ENCODE results near the gene NDUFB6.
"Not testable (repeated sequence)": the region's sequence is repeated elsewhere in the genome, so short reads cannot be mapped to it uniquely, and the experiment has no call there.

The NDUFB6 gene

GRCh38 chr9:32525709-32526030 lies 47.3 kb downstream of the NDUFB6 start:
- Histone ChIP-seq H2AFZ (ENCODE audit: low read length) (peak overlapping the region; percentile 46), H3K4me3 (ENCODE audit: low read length) (peak overlapping the region; percentile 64), H3K4me2 (ENCODE audit: low read depth, low read length) (peak overlapping the region; percentile 28), H3K9ac (ENCODE audit: low read length) (peak overlapping the region; percentile 18; the same call in 1 of the 2 replicates), H3K36me3 (replicated peaks; ENCODE audit: insufficient read depth, low read length) (no peaks in the 10 kb centered on the region; the same call in 1 of the 2 replicates), H3K4me1 (ENCODE audit: low read length) (peaks cover 6% of the 10 kb centered on the region; the same call in 1 of the 2 replicates), H3K27me3 (replicated peaks; ENCODE audit: insufficient read depth, low read length) (no peaks in the 10 kb centered on the region), H3K9me2 (replicated peaks; ENCODE audit: insufficient read depth, low read length) (no peaks in the 10 kb centered on the region), H3K79me2 (ENCODE audit: low read length) (no peaks in the 10 kb centered on the region), H4K20me1 (ENCODE audit: insufficient read depth, low read length) (no peaks in the 10 kb centered on the region), H3F3A (ENCODE audit: insufficient read depth, low read length) (peaks cover 11% of the 10 kb centered on the region), H3K9me3 (replicated peaks; ENCODE audit: insufficient read depth, low read length) (no peaks in the 10 kb centered on the region), H3K27ac (ENCODE audit: low read length) (no peak overlapping the region; the same call in 1 of the 2 replicates)
- no peak for DNase-seq
- no peak for TF ChIP-seq EZH2 (optimal IDR thresholded peaks at IDR 0.05; ENCODE audit: low read depth, low read length)
- TF ChIP-seq, protein P1, sequence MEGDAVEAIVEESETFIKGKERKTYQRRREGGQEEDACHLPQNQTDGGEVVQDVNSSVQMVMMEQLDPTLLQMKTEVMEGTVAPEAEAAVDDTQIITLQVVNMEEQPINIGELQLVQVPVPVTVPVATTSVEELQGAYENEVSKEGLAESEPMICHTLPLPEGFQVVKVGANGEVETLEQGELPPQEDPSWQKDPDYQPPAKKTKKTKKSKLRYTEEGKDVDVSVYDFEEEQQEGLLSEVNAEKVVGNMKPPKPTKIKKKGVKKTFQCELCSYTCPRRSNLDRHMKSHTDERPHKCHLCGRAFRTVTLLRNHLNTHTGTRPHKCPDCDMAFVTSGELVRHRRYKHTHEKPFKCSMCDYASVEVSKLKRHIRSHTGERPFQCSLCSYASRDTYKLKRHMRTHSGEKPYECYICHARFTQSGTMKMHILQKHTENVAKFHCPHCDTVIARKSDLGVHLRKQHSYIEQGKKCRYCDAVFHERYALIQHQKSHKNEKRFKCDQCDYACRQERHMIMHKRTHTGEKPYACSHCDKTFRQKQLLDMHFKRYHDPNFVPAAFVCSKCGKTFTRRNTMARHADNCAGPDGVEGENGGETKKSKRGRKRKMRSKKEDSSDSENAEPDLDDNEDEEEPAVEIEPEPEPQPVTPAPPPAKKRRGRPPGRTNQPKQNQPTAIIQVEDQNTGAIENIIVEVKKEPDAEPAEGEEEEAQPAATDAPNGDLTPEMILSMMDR (IDR thresholded peaks at IDR 0.05; ENCODE audit: low read length), result no peak
- TF ChIP-seq EZH2phosphoT487 (IDR thresholded peaks at IDR 0.05; ENCODE audit: low read length), result no peak

DNA sequence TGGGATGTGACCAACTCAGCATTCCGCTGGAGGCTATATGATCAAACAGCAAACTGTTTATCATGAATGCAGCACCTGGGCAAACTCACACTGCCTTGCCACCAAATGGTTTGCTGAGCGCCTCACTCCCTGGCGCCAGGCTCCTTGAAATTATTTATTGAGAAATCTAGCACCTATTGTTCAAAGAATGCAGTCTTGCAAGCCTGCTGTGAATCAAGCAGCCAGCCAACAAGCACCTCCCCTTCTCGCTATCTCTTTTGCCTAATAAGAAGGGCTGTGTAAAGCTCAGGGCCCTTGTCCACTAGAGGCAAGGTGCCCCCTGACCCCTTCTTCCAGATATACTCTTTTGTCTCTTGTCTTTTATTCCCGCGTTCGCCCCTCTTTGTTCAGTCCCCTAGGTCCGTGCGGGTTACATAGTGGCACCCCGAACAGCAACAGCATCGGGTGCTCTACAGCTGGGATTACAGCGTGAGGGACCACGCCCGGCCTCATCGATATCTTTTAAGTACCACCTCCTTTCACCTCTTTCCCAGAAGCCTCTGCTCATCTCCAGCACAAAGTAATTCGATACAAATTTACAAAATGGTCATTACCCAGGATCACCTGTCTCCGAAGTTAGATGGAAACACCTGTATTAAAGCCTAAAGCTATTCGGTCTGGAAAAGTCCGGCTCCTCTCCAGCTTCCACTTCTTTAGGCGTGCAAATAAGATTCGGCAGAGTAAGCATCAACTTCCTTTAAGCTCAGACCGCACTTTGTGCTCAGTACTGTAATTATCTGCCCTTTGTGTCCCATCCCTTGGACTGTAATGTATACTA lies 47.9 kb downstream of the NDUFB6 start:
- Histone ChIP-seq H3K4me3 (ENCODE audit: low read length) (peak overlapping the region; percentile 64; the same call in 1 of the 2 replicates), H3K27ac (ENCODE audit: low read length) (no peak overlapping the region)

DNA sequence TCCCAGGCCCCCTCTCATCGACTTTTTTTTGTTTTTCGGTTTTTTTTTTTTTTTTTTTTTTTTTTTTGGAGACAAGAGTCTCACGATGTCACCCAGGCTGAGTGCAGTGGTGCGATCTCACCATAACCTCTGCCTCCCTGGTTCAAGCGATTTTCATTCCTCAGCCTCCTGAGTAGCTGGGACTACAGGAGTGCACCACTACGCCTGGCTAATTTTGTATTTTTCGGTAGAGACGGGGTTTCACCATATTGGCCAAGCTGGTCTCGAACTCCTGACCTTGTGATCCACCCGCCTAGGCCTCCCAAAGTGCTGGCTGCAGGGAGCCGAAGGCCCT lies 48.4 kb downstream of the NDUFB6 start:
- H4K20me1 ChIP-seq (ENCODE audit: insufficient read depth, low read length); H3K9me2 ChIP-seq (replicated peaks; ENCODE audit: insufficient read depth, low read length); H3K79me2 ChIP-seq (ENCODE audit: low read length); H3K4me2 ChIP-seq (ENCODE audit: low read depth, low read length); H3K27ac ChIP-seq (ENCODE audit: low read length); H3K4me3 ChIP-seq (ENCODE audit: low read length); H3K9me3 ChIP-seq (replicated peaks; ENCODE audit: insufficient read depth, low read length); H3K9ac ChIP-seq (ENCODE audit: low read length); H3K36me3 ChIP-seq (replicated peaks; ENCODE audit: insufficient read depth, low read length); H3K4me1 ChIP-seq (ENCODE audit: low read length); H3K27me3 ChIP-seq (replicated peaks; ENCODE audit: insufficient read depth, low read length); H2AFZ ChIP-seq (ENCODE audit: low read length); DNase-seq: not testable (repeated sequence)
- peaks cover 11% of the 10 kb centered on the region for H3F3A ChIP-seq (ENCODE audit: insufficient read depth, low read length)

More for the DNA sequence above, 47.9 kb downstream of the NDUFB6 start:
- no peaks in the 10 kb centered on the region for H3K27me3 ChIP-seq (replicated peaks; ENCODE audit: insufficient read depth, low read length)
- H3K9me2 ChIP-seq (replicated peaks; ENCODE audit: insufficient read depth, low read length), result no peaks in the 10 kb centered on the region
- H3K4me1 ChIP-seq (ENCODE audit: low read length), result peaks cover 6% of the 10 kb centered on the region; the same call in 1 of the 2 replicates
- H2AFZ ChIP-seq (ENCODE audit: low read length), result peak overlapping the region; percentile 46
- H3F3A ChIP-seq (ENCODE audit: insufficient read depth, low read length), result peaks cover 11% of the 10 kb centered on the region
- no peaks in the 10 kb centered on the region for H3K79me2 ChIP-seq (ENCODE audit: low read length)
- no peaks in the 10 kb centered on the region; the same call in 1 of the 2 replicates for H3K36me3 ChIP-seq (replicated peaks; ENCODE audit: insufficient read depth, low read length)
- no peak for TF ChIP-seq EZH2phosphoT487 (IDR thresholded peaks at IDR 0.05; ENCODE audit: low read length)
- TF ChIP-seq EZH2 (optimal IDR thresholded peaks at IDR 0.05; ENCODE audit: low read depth, low read length), result no peak
- TF ChIP-seq, protein P1 (IDR thresholded peaks at IDR 0.05; ENCODE audit: low read length), result no peak
- DNase-seq, result no peak
- no peak overlapping the region for H3K9ac ChIP-seq (ENCODE audit: low read length)
- peak overlapping the region; percentile 28 for H3K4me2 ChIP-seq (ENCODE audit: low read depth, low read length)
- no peaks in the 10 kb centered on the region for H4K20me1 ChIP-seq (ENCODE audit: insufficient read depth, low read length)
- H3K9me3 ChIP-seq (replicated peaks; ENCODE audit: insufficient read depth, low read length), result no peaks in the 10 kb centered on the region

DNA sequence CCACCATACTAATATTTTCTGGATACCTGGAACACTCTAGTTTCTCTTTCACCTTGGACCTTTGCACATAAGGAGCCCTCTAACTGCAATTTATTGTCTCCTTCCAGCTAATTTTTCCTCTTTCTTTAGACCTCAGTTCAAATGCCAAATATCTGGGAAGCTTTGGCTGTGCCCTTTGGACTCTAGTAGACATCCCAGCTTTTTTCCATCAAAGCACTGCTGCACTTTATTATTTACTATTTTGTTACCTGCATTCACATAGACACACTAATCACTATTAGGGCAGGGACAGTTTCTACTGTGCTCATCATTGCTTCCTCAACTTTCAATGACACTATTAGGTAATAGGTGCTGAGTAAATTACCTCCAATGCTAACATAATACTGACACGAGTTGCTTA lies 49.0 kb downstream of the NDUFB6 start:
- Histone ChIP-seq H3K9me2 (replicated peaks; ENCODE audit: insufficient read depth, low read length) (no peaks in the 10 kb centered on the region), H3K27ac (ENCODE audit: low read length) (no peak overlapping the region), H3K27me3 (replicated peaks; ENCODE audit: insufficient read depth, low read length) (no peaks in the 10 kb centered on the region), H3K79me2 (ENCODE audit: low read length) (no peaks in the 10 kb centered on the region), H3K9ac (ENCODE audit: low read length) (no peak overlapping the region), H2AFZ (ENCODE audit: low read length) (no peak overlapping the region), H3K9me3 (replicated peaks; ENCODE audit: insufficient read depth, low read length) (no peaks in the 10 kb centered on the region), H3K4me3 (ENCODE audit: low read length) (no peak overlapping the region), H3K4me1 (ENCODE audit: low read length) (peaks cover 6% of the 10 kb centered on the region; the same call in 1 of the 2 replicates), H4K20me1 (ENCODE audit: insufficient read depth, low read length) (no peaks in the 10 kb centered on the region), H3F3A (ENCODE audit: insufficient read depth, low read length) (peaks cover 11% of the 10 kb centered on the region), H3K4me2 (ENCODE audit: low read depth, low read length) (no peak overlapping the region), H3K36me3 (replicated peaks; ENCODE audit: insufficient read depth, low read length) (no peaks in the 10 kb centered on the region; the same call in 1 of the 2 replicates)
- TF ChIP-seq, protein P1 (IDR thresholded peaks at IDR 0.05; ENCODE audit: low read length), result no peak
- no peak for TF ChIP-seq EZH2 (optimal IDR thresholded peaks at IDR 0.05; ENCODE audit: low read depth, low read length)
- TF ChIP-seq EZH2phosphoT487 (IDR thresholded peaks at IDR 0.05; ENCODE audit: low read length), result no peak
- no peak for DNase-seq

All from MM.1S (cell line).